ENCODE data around the gene ADAM8.
"Not testable (repeated sequence)": the region's sequence is repeated elsewhere in the genome, so short reads cannot be mapped to it uniquely, and the experiment has no call there.

The ADAM8 gene

GRCh38 chr10:133231244-133231945 lies 45.3 kb downstream of the ADAM8 start:
- Histone ChIP-seq H3K27me3 (ENCODE audit: control insufficient read depth in 1 of 2, insufficient read depth in 2 of 2, low read length in 2 of 2) (peaks cover 0 to 47% of the 10 kb centered on the region in 2 donors), H3K27ac (ENCODE audit: low read depth, low read length) (no peak overlapping the region), H3K36me3 (ENCODE audit: insufficient read depth, low read length) (no peaks in the 10 kb centered on the region), H3K4me1 (ENCODE audit: insufficient read depth, low read length) (no peaks in the 10 kb centered on the region), H3K9ac (ENCODE audit: low read length) (no peak overlapping the region), H3K9me3 (ENCODE audit: low read length) (no peaks in the 10 kb centered on the region), H3K4me3 (ENCODE audit: low read depth in 1 of 2, low read length in 2 of 2) (no peak overlapping the region)

- Histone ChIP-seq H3K4me1 (ENCODE audit: insufficient read depth, low read length) (no peaks in the 10 kb centered on the region), H3K36me3 (ENCODE audit: insufficient read depth, low read length) (no peaks in the 10 kb centered on the region), H3K27me3 (ENCODE audit: control insufficient read depth in 1 of 2, insufficient read depth in 2 of 2, low read length in 2 of 2) (peaks cover 0 to 41% of the 10 kb centered on the region in 2 donors), H3K9me3 (ENCODE audit: low read length) (no peaks in the 10 kb centered on the region), H3K27ac (ENCODE audit: low read depth, low read length) (no peak overlapping the region), H3K9ac (ENCODE audit: low read length) (no peak overlapping the region), H3K4me3 (ENCODE audit: low read depth in 1 of 2, low read length in 2 of 2) (no peak overlapping the region)
Observed at GRCh38 chr10:133230387-133231195, 46.1 kb downstream of the ADAM8 start.

GRCh38 chr10:133230044-133230361 lies 46.7 kb downstream of the ADAM8 start, which contains the start of gene UTF1:
Gene UTF1, plus strand, starts transcription at chr10:133230217. Its CDS starts 72 bp downstream, at chr10:133230289.
- no peaks in the 10 kb centered on the region for H3K36me3 ChIP-seq (ENCODE audit: insufficient read depth, low read length)
- H3K9me3 ChIP-seq (ENCODE audit: low read length), result no peaks in the 10 kb centered on the region
- H3K27ac ChIP-seq (ENCODE audit: low read depth, low read length), result no peak within 1 kb of the TSS
- no peak within 1 kb of the TSS for H3K9ac ChIP-seq (ENCODE audit: low read length)
- H3K4me3 ChIP-seq (ENCODE audit: low read depth in 1 of 2, low read length in 2 of 2), result no peak within 1 kb of the TSS
- peaks cover 0 to 38% of the 10 kb centered on the region in 2 donors for H3K27me3 ChIP-seq (ENCODE audit: control insufficient read depth in 1 of 2, insufficient read depth in 2 of 2, low read length in 2 of 2)
- H3K4me1 ChIP-seq (ENCODE audit: insufficient read depth, low read length), result no peaks in the 10 kb centered on the region

- H3K27me3 ChIP-seq (ENCODE audit: control insufficient read depth in 1 of 2, insufficient read depth in 2 of 2, low read length in 2 of 2), result peaks cover 0 to 37% of the 10 kb centered on the region in 2 donors
- no peaks in the 10 kb centered on the region for H3K36me3 ChIP-seq (ENCODE audit: insufficient read depth, low read length)
- H3K4me1 ChIP-seq (ENCODE audit: insufficient read depth, low read length), result no peaks in the 10 kb centered on the region
- H3K27ac ChIP-seq (ENCODE audit: low read depth, low read length), result no peak overlapping the region
- H3K4me3 ChIP-seq (ENCODE audit: low read depth in 1 of 2, low read length in 2 of 2), result no peak overlapping the region
- H3K9me3 ChIP-seq (ENCODE audit: low read length), result no peaks in the 10 kb centered on the region
- H3K9ac ChIP-seq (ENCODE audit: low read length), result no peak overlapping the region
Observed at GRCh38 chr10:133229265-133230043, 47.2 kb downstream of the ADAM8 start.

GRCh38 chr10:133227256-133227655 lies 49.4 kb downstream of the ADAM8 start:
- Histone ChIP-seq H3K27ac (ENCODE audit: low read depth, low read length) (no peak overlapping the region), H3K4me1 (ENCODE audit: insufficient read depth, low read length) (no peaks in the 10 kb centered on the region), H3K4me3 (ENCODE audit: low read depth in 1 of 2, low read length in 2 of 2) (no peak overlapping the region), H3K36me3 (ENCODE audit: insufficient read depth, low read length) (no peaks in the 10 kb centered on the region), H3K27me3 (ENCODE audit: control insufficient read depth in 1 of 2, insufficient read depth in 2 of 2, low read length in 2 of 2) (peaks cover 0 to 30% of the 10 kb centered on the region in 2 donors), H3K9me3 (ENCODE audit: low read length) (no peaks in the 10 kb centered on the region), H3K9ac (ENCODE audit: low read length) (no peak overlapping the region)

GRCh38 chr10:133226251-133226808 lies 50.3 kb downstream of the ADAM8 start:
- H3K27me3 ChIP-seq (ENCODE audit: control insufficient read depth in 1 of 2, insufficient read depth in 2 of 2, low read length in 2 of 2), result peaks cover 0 to 25% of the 10 kb centered on the region in 2 donors
- H3K36me3 ChIP-seq (ENCODE audit: insufficient read depth, low read length), result no peaks in the 10 kb centered on the region
- no peak overlapping the region for H3K27ac ChIP-seq (ENCODE audit: low read depth, low read length)
- no peaks in the 10 kb centered on the region for H3K4me1 ChIP-seq (ENCODE audit: insufficient read depth, low read length)
- no peaks in the 10 kb centered on the region for H3K9me3 ChIP-seq (ENCODE audit: low read length)
- no peak overlapping the region for H3K9ac ChIP-seq (ENCODE audit: low read length)
- H3K4me3 ChIP-seq (ENCODE audit: low read depth in 1 of 2, low read length in 2 of 2), result no peak overlapping the region

- H3K27ac ChIP-seq (ENCODE audit: low read depth, low read length), result no peak overlapping the region
- no peak overlapping the region for H3K4me3 ChIP-seq (ENCODE audit: low read depth in 1 of 2, low read length in 2 of 2)
- H3K9me3 ChIP-seq (ENCODE audit: low read length), result no peaks in the 10 kb centered on the region
- H3K36me3 ChIP-seq (ENCODE audit: insufficient read depth, low read length), result no peaks in the 10 kb centered on the region
- H3K9ac ChIP-seq (ENCODE audit: low read length), result no peak overlapping the region
- no peaks in the 10 kb centered on the region for H3K4me1 ChIP-seq (ENCODE audit: insufficient read depth, low read length)
- peaks cover 0 to 28% of the 10 kb centered on the region in 2 donors for H3K27me3 ChIP-seq (ENCODE audit: control insufficient read depth in 1 of 2, insufficient read depth in 2 of 2, low read length in 2 of 2)
Observed at GRCh38 chr10:133225707-133226191, 50.9 kb downstream of the ADAM8 start.

GRCh38 chr10:133224756-133225372 lies 51.8 kb downstream of the ADAM8 start:
- Histone ChIP-seq H3K9me3 (ENCODE audit: low read length) (no peaks in the 10 kb centered on the region), H3K4me1 (ENCODE audit: insufficient read depth, low read length) (no peaks in the 10 kb centered on the region), H3K9ac (ENCODE audit: low read length) (no peak overlapping the region), H3K27ac (ENCODE audit: low read depth, low read length) (no peak overlapping the region), H3K36me3 (ENCODE audit: insufficient read depth, low read length) (no peaks in the 10 kb centered on the region), H3K27me3 (ENCODE audit: control insufficient read depth in 1 of 2, insufficient read depth in 2 of 2, low read length in 2 of 2) (peaks cover 0 to 31% of the 10 kb centered on the region in 2 donors), H3K4me3 (ENCODE audit: low read depth in 1 of 2, low read length in 2 of 2) (no peak overlapping the region)

- H3K4me3 ChIP-seq (ENCODE audit: low read depth in 1 of 2, low read length in 2 of 2), result no peak overlapping the region
- H3K9me3 ChIP-seq (ENCODE audit: low read length), result no peaks in the 10 kb centered on the region
- H3K27me3 ChIP-seq (ENCODE audit: control insufficient read depth in 1 of 2, insufficient read depth in 2 of 2, low read length in 2 of 2), result peaks cover 0 to 34% of the 10 kb centered on the region in 2 donors
- H3K4me1 ChIP-seq (ENCODE audit: insufficient read depth, low read length), result no peaks in the 10 kb centered on the region
- H3K36me3 ChIP-seq (ENCODE audit: insufficient read depth, low read length), result no peaks in the 10 kb centered on the region
- no peak overlapping the region for H3K27ac ChIP-seq (ENCODE audit: low read depth, low read length)
- H3K9ac ChIP-seq (ENCODE audit: low read length), result no peak overlapping the region
Observed at GRCh38 chr10:133224076-133224475, 52.6 kb downstream of the ADAM8 start.

GRCh38 chr10:133221756-133222155 lies 54.9 kb downstream of the ADAM8 start:
- not testable (repeated sequence) for H3K27ac ChIP-seq (ENCODE audit: low read depth, low read length); H3K9me3 ChIP-seq (ENCODE audit: low read length); H3K36me3 ChIP-seq (ENCODE audit: insufficient read depth, low read length); H3K4me3 ChIP-seq (ENCODE audit: low read depth in 1 of 2, low read length in 2 of 2); H3K9ac ChIP-seq (ENCODE audit: low read length); H3K4me1 ChIP-seq (ENCODE audit: insufficient read depth, low read length)
- H3K27me3 ChIP-seq (ENCODE audit: control insufficient read depth in 1 of 2, insufficient read depth in 2 of 2, low read length in 2 of 2), result peaks cover 0 to 28% of the 10 kb centered on the region in 2 donors
